GM21529 (cell line): ENCODE data around the gene BANP.

Experiments
- ATAC-seq: cut with Tn5 transposase; IDR thresholded peaks from one replicate; pipeline ENCODE4 v1.9.1; 2021; ENCODE audit not compliant: unreplicated experiment

Gene BANP

GRCh38 chr16:87948735-87949070 is 2.5 kb upstream of the BANP start:
- no peak for ATAC-seq

GRCh38 chr16:87949071-87949744 is 2.0 kb upstream of the BANP start:
- no peak for ATAC-seq

GRCh38 chr16:87951552-87952538 is 611 bp downstream of the BANP start:
- ATAC-seq = peak; percentile 6

GRCh38 chr16:87952751-87953150 is 1.5 kb downstream of the BANP start:
- ATAC-seq = no peak

- no peak for ATAC-seq
Observed at GRCh38 chr16:87953308-87954215, 2.3 kb downstream of the BANP start.

- no peak for ATAC-seq
Observed at GRCh38 chr16:87954361-87954760, 3.1 kb downstream of the BANP start.

GRCh38 chr16:87954826-87955225 is 3.6 kb downstream of the BANP start:
- ATAC-seq = no peak

GRCh38 chr16:87955302-87956097 is 4.3 kb downstream of the BANP start:
- no peak for ATAC-seq

GRCh38 chr16:87956098-87956364 is 4.8 kb downstream of the BANP start:
- ATAC-seq = no peak

GRCh38 chr16:87956365-87957231 is 5.4 kb downstream of the BANP start:
- peak; percentile 46 for ATAC-seq

- no peak for ATAC-seq
Observed at GRCh38 chr16:87957296-87958094, 6.3 kb downstream of the BANP start.

- no peak for ATAC-seq
Observed at GRCh38 chr16:87958632-87959031, 7.4 kb downstream of the BANP start.

GRCh38 chr16:87959391-87959990 is 8.3 kb downstream of the BANP start:
- ATAC-seq = no peak

- ATAC-seq = no peak
Observed at GRCh38 chr16:87960296-87960695, 9.1 kb downstream of the BANP start.

- no peak for ATAC-seq
Observed at GRCh38 chr16:87960852-87961251, 9.6 kb downstream of the BANP start.

- ATAC-seq = no peak
Observed at GRCh38 chr16:87961623-87962022, 10.4 kb downstream of the BANP start.

GRCh38 chr16:87963400-87963799 is 12.2 kb downstream of the BANP start:
- ATAC-seq = no peak

GRCh38 chr16:87964049-87964659 is 12.9 kb downstream of the BANP start:
- no peak for ATAC-seq
